Ovary (tissue), 9 donors: ENCODE data around the gene ITPR2. TPM values are rescaled to one million over a fixed set of nuclear protein-coding genes. Genes with fewer than 3 reads are reported as not detected.

Experiments used
- DNase-seq, 5 donors: peaks; one replicate each; pipeline ENCODE4 v3.0.0-alpha.2; 2019 to 2020
- H3K27ac ChIP-seq, 2 donors: fragments of 200-600 bp; one replicate each; pipeline versions ENCODE4 v1.5.1 to v1.8.0; 2019 to 2022
- H3K27me3 ChIP-seq: fragments of 200-600 bp; one replicate; pipeline ENCODE4 v1.8.0; 2022
- H3K36me3 ChIP-seq: fragments of 200-600 bp; sonication (generic); one replicate; pipeline ENCODE4 v1.5.1; 2019
- H3K4me1 ChIP-seq: one replicate; pipeline ENCODE4 v1.8.1; 2013; ENCODE audit warnings: mild to moderate bottlenecking, moderate library complexity; ENCODE audit not compliant: insufficient read depth
- H3K4me3 ChIP-seq: fragments of 200-600 bp; sonication (generic); one replicate; pipeline ENCODE4 v1.5.1; 2017
- H3K9me3 ChIP-seq, 2 donors: fragments of 200-600 bp in 1 of 2; sonication (generic) in 1 of 2; one replicate each; pipeline versions ENCODE4 v1.5.1 to v1.8.1; 2013 to 2019; ENCODE audit warnings: mild to moderate bottlenecking in 1 of 2, moderate library complexity in 1 of 2
- CTCF ChIP-seq, 3 donors: fragments of 450-650 bp in 2 of 3; fragments of 200-600 bp in 1 of 3; IDR thresholded peaks; one replicate each; pipeline versions ENCODE4 v1.5.1 to v1.8.0; 2016 to 2022; ENCODE audit warnings: antibody characterized with exemption in 3 of 3, mild to moderate bottlenecking in 1 of 3
- EP300 ChIP-seq: sonication (generic); formaldehyde crosslinking; IDR thresholded peaks from one replicate; pipeline ENCODE4 v1.6.1; 2017; ENCODE audit warnings: antibody characterized with exemption
- POLR2A ChIP-seq: fragments of 450-650 bp; IDR thresholded peaks from one replicate; pipeline ENCODE4 v1.6.1; 2017; ENCODE audit warnings: antibody characterized with exemption, mild to moderate bottlenecking, moderate library complexity
- WGBS, 3 donors: extraction: QIAGEN DNeasy Blood & Tissue Kit in 1 of 3; methylation state at CpG; one replicate each; pipeline versions ENCODE4 v1.1.5 to v1.1.7; 2013 to 2017; 5-methylcytosine and 5-hydroxymethylcytosine counted together
- intact Hi-C, 4 donors: fragments of 100-400 bp; cut with DNase I; formaldehyde crosslinking; loops; one replicate each; pipeline versions ENCODE4 v1.11.0 to v1.15.1; 2022 to 2023
- polyA plus RNA-seq, 2 donors: library from polyadenylated mRNA; stranded (reverse); fragments of 200-250 nt in 1 of 2; fragments of 350-450 nt in 1 of 2; fragmentation: Illumina TruSeq in 1 of 2; extraction: RNeasy Lipid Tissue Mini Kit (QIAGEN cat#74804) in 1 of 2; gene quantifications; one replicate each; pipeline ENCODE4 v1.2.3, GENCODE V29; 2013 to 2014
- total RNA-seq, 7 donors: library from RNA; depleted of rRNA in 2 of 7; stranded (reverse); fragments of >200 nt in 2 of 7; fragmentation: NEBNext Ultra II Directional in 3 of 7; extraction: Animal tissue kit (Norgen Biotek cat#: 25700) in 3 of 7; gene quantifications; one replicate each; pipeline versions ENCODE4 v1.1.0 to v1.2.4, GENCODE V29; 2016 to 2023
- donor health status: DM: no; HTN: no; CAD: no; lungs with moderate emphysema.
- donor health status: DM: no; HTN: no; CAD: no.
- donor health status: Bipolar disorder and iron deficiency.
- donor health status: DM: yes; HTN: yes; CAD: no.
- donor health status: DM: no; HTN: no; CAD: no.
- donor health status: DM: yes; HTN: yes; CAD: no.

The ITPR2 gene
- total and polyA plus RNA-seq, 9 donors: 5.9 to 51.1 (median 32.9) TPM

DNA sequence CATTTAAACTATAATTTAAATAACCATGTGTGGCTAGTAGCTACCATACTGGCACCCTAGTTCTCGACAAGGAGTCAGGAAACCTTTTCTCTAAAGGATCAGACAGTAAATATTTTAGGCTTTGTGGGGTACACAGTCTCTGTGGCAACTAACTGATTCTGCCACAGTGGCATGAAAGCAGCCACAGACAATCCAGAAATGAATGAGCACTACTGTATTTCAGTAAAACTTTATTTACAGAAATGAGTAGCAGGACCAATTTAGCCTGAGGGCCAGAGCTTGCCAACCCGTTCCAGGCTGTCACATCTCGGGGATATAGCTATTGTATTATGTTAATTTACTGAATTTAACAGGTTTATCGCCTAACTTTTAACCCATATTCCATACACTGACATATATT is 278.7 kb downstream of the ITPR2 start:
- no peak for DNase-seq
- Histone ChIP-seq H3K36me3 (no peaks in the 10 kb centered on the region), H3K4me3 (no peak overlapping the region), H3K4me1 (no peaks in the 10 kb centered on the region), H3K9me3 (no peaks in the 10 kb centered on the region), H3K27ac (no peak overlapping the region), H3K27me3 (no peaks in the 10 kb centered on the region)
- TF ChIP-seq CTCF (IDR thresholded peaks at IDR 0.05) (no peak), EP300 (no peak), POLR2A (no peak)
- 93 to 96% (median 94%) methylated on average over 4 of the region's 4 CpGs for WGBS, 3 donors
- intact Hi-C loops: no loop called here

GRCh38 chr12:26551385-26551784 is 281.6 kb downstream of the ITPR2 start:
- Histone ChIP-seq H3K36me3 (no peaks in the 10 kb centered on the region), H3K4me1 (no peaks in the 10 kb centered on the region), H3K9me3 (no peaks in the 10 kb centered on the region), H3K27me3 (no peaks in the 10 kb centered on the region), H3K27ac (no peak overlapping the region), H3K4me3 (no peak overlapping the region)
- TF ChIP-seq EP300: no peak
- no peak for TF ChIP-seq CTCF (IDR thresholded peaks at IDR 0.05)
- TF ChIP-seq POLR2A: no peak
- DNase-seq: no peak
- intact Hi-C loops: no loop called here
- 84 to 97% (median 96%) methylated on average over 3 of the region's 3 CpGs for WGBS, 3 donors

- Histone ChIP-seq H3K4me3 (no peak overlapping the region), H3K36me3 (no peaks in the 10 kb centered on the region), H3K4me1 (no peaks in the 10 kb centered on the region), H3K27ac (no peak overlapping the region), H3K9me3 (no peaks in the 10 kb centered on the region), H3K27me3 (no peaks in the 10 kb centered on the region)
- DNase-seq: no peak
- intact Hi-C loops: no loop called here
- 93 to 96% (median 95%) methylated on average over 2 of the region's 2 CpGs for WGBS, 3 donors
- no peak for TF ChIP-seq CTCF (IDR thresholded peaks at IDR 0.05)
- no peak for TF ChIP-seq POLR2A
Measured at GRCh38 chr12:26548227-26548626, 284.8 kb downstream of the ITPR2 start.

GRCh38 chr12:26546535-26547314 is 286.3 kb downstream of the ITPR2 start:
- no peak for TF ChIP-seq POLR2A
- Histone ChIP-seq H3K27ac (no peak overlapping the region), H3K9me3 (no peaks in the 10 kb centered on the region), H3K4me1 (no peaks in the 10 kb centered on the region), H3K36me3 (no peaks in the 10 kb centered on the region), H3K27me3 (no peaks in the 10 kb centered on the region), H3K4me3 (no peak overlapping the region)
- no peak for DNase-seq
- 57 to 73% (median 69%) methylated on average over 3 of the region's 3 CpGs for WGBS, 3 donors
- intact Hi-C loops: no loop called here

GRCh38 chr12:26539131-26539530 is 293.9 kb downstream of the ITPR2 start:
- no peak for DNase-seq
- intact Hi-C loops: no loop called here
- Histone ChIP-seq H3K4me1 (no peaks in the 10 kb centered on the region), H3K4me3 (no peak overlapping the region), H3K27ac (no peak overlapping the region), H3K9me3 (no peaks in the 10 kb centered on the region), H3K36me3 (no peaks in the 10 kb centered on the region), H3K27me3 (no peaks in the 10 kb centered on the region)
- WGBS, 3 donors: 96 to 98% (median 97%) methylated on average over 4 of the region's 4 CpGs
- TF ChIP-seq EP300: no peak
